Prostate gland (tissue), 2 donors: ENCODE measurements around the gene MPP2.

Experiments
- POLR2A ChIP-seq: fragments of 450-650 bp; IDR thresholded peaks from one replicate; pipeline ENCODE4 v1.6.1; 2016; ENCODE audit warnings: antibody characterized with exemption, mild to moderate bottlenecking
- POLR2AphosphoS5 ChIP-seq: sonication (generic); formaldehyde crosslinking; IDR thresholded peaks from one replicate; pipeline ENCODE4 v1.6.1; 2017; ENCODE audit warnings: antibody characterized with exemption
- TF ChIP-seq, protein P1 (sequence below), 4 experiments: fragments of 200-600 bp in 2 of 4; fragments of 450-650 bp in 2 of 4; sonication (generic) in 2 of 4; IDR thresholded peaks; 1 replicate in 3 of 4; 2 replicates in 1 of 4; pipeline ENCODE4 v1.5.1; 2016 to 2019; ENCODE audit warnings: antibody characterized with exemption in 4 of 4, mild to moderate bottlenecking in 2 of 4, moderate library complexity in 2 of 4

DNA sequence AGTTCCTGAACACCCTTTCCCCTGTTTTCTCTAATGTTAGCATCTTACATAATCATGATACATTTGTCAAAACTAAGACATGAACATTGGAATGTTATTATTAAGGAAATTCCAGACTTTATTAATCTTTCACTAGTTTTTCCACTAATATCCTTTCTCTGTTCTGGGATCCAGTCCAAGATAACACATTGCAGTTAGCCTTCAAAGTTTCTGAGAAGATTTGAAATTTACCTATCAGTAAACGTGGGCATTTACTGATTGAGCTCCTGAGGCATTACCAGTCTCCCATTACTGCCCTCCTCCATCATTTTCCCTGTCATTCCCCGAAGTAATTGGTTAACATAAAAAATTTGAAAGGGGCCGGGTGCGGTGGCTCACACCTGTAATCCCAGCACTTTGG lies 66.1 kb downstream of the MPP2 start:
- TF ChIP-seq POLR2AphosphoS5 = no peak
- TF ChIP-seq, protein P1, sequence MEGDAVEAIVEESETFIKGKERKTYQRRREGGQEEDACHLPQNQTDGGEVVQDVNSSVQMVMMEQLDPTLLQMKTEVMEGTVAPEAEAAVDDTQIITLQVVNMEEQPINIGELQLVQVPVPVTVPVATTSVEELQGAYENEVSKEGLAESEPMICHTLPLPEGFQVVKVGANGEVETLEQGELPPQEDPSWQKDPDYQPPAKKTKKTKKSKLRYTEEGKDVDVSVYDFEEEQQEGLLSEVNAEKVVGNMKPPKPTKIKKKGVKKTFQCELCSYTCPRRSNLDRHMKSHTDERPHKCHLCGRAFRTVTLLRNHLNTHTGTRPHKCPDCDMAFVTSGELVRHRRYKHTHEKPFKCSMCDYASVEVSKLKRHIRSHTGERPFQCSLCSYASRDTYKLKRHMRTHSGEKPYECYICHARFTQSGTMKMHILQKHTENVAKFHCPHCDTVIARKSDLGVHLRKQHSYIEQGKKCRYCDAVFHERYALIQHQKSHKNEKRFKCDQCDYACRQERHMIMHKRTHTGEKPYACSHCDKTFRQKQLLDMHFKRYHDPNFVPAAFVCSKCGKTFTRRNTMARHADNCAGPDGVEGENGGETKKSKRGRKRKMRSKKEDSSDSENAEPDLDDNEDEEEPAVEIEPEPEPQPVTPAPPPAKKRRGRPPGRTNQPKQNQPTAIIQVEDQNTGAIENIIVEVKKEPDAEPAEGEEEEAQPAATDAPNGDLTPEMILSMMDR (IDR thresholded peaks at IDR 0.05) = no peak
- TF ChIP-seq POLR2A = no peak
